HCT116 (cell line): Measurements from ENCODE around the gene GABBR2. TPM values are rescaled to one million over a fixed set of nuclear protein-coding genes. Genes with fewer than 3 reads are reported as not detected.

Source experiments
- ATAC-seq: fragments of 200-7000 bp; cut with Tn5 transposase; 2 replicates; pipeline ENCODE4 v1.9.1; 2020; ENCODE audit warnings: mild to moderate bottlenecking, moderate library complexity
- BruUV-seq: library from RNA; stranded (reverse); fragments of 400-500 nt; replicated peaks from 2 replicates; lab custom pipeline; 2021; lab: Mats Ljungman, UMichigan
- CTCF ChIA-PET: fragments of 300-600 bp; sonication (Branson Sonifier 250); formaldehyde crosslinking; loops from one replicate; lab custom pipeline; 2021; ENCODE audit warnings: antibody characterized with exemption; lab: Charles Lee
- POLR2A ChIA-PET: fragments of 300-600, 350-600 bp; sonication (Branson Sonifier 250); formaldehyde crosslinking; loops from one replicate; lab custom pipeline; 2021; ENCODE audit warnings: antibody characterized with exemption; lab: Charles Lee
- RAD21 ChIA-PET, 2 experiments: fragments of 300-600 bp; sonication (Branson Sonifier 250); formaldehyde crosslinking; loops; one replicate each; lab custom pipeline; 2023; ENCODE audit warnings: low total read pairs in 2 of 2; ENCODE audit not compliant: uncharacterized antibody in 2 of 2, unreplicated experiment in 2 of 2, low non-redundant PET in 1 of 2; lab: Charles Lee
- DNase-seq: peaks from one replicate; pipeline ENCODE4 v3.0.0-alpha.2; 2010; ENCODE audit warnings: low read depth, low spot score
- H2AFZ ChIP-seq: fragments of 200-600 bp; shearing (Covaris generic), sonication (generic); 2 replicates; pipeline ENCODE4 v1.6.1; 2017; ENCODE audit warnings: low read depth, mixed run types, mixed read lengths, antibody characterized with exemption, low read length; ENCODE audit not compliant: poor library complexity, severe bottlenecking
- H3K27ac ChIP-seq: 2 replicates; pipeline ENCODE4 v1.5.1; 2012; ENCODE audit warnings: low read depth, low read length
- H3K27me3 ChIP-seq: fragments of 200-600 bp; sonication (generic); 2 replicates; pipeline ENCODE4 v1.6.1; 2016; ENCODE audit warnings: mixed run types, low read length, mixed read lengths; ENCODE audit not compliant: insufficient read depth
- H3K36me3 ChIP-seq, 2 experiments: fragments of 200-500 bp in 1 of 2; fragments of 200-600 bp in 1 of 2; sonication (Bioruptor generic) in 1 of 2; sonication (generic) in 1 of 2; 2 replicates each; pipeline versions ENCODE4 v1.5.1 to v1.6.1; 2014 to 2016; ENCODE audit warnings: low read length in 2 of 2, inconsistent platforms in 1 of 2, mixed read lengths in 1 of 2, mixed run types in 1 of 2; ENCODE audit not compliant: insufficient read depth in 2 of 2, control insufficient read depth in 1 of 2
- H3K4me1 ChIP-seq, 2 experiments: fragments of 200-600 bp in 1 of 2; sonication (generic) in 1 of 2; 2 replicates each; pipeline versions ENCODE4 v1.5.1 to v1.6.1; 2012 to 2017; ENCODE audit warnings: low read length in 2 of 2, inconsistent platforms in 1 of 2, mild to moderate bottlenecking in 1 of 2, mixed read lengths in 1 of 2, mixed run types in 1 of 2, moderate library complexity in 1 of 2; ENCODE audit not compliant: insufficient read depth in 2 of 2, control insufficient read depth in 1 of 2
- H3K4me2 ChIP-seq: fragments of 200-600 bp; sonication (generic); 2 replicates; pipeline ENCODE4 v1.6.1; 2017; ENCODE audit warnings: mixed run types, low read length, mixed read lengths
- H3K4me3 ChIP-seq, 2 experiments: fragments of 200-600 bp in 1 of 2; sonication (generic) in 1 of 2; replicated peaks in 1 of 2; 2 replicates each; pipeline ENCODE4 v1.5.1; 2011 to 2016; ENCODE audit warnings: low read length in 2 of 2, control low read depth in 1 of 2, low read depth in 1 of 2, mild to moderate bottlenecking in 1 of 2, mixed read lengths in 1 of 2, mixed run types in 1 of 2
- H3K79me2 ChIP-seq: fragments of 200-600 bp; sonication (generic); 2 replicates; pipeline ENCODE4 v1.6.1; 2017; ENCODE audit warnings: mild to moderate bottlenecking, mixed run types, low read length, moderate library complexity, mixed read lengths; ENCODE audit not compliant: insufficient read depth
- H3K9ac ChIP-seq: fragments of 200-600 bp; sonication (generic); 2 replicates; pipeline ENCODE4 v1.6.1; 2016; ENCODE audit warnings: low read length, mixed read lengths
- H3K9me2 ChIP-seq: fragments of 200-600 bp; sonication (generic), shearing (Covaris generic); 2 replicates; pipeline ENCODE4 v1.6.1; 2017; ENCODE audit warnings: mixed run types, mild to moderate bottlenecking, moderate library complexity; ENCODE audit not compliant: insufficient read depth
- H3K9me3 ChIP-seq, 2 experiments: fragments of 200-500 bp in 1 of 2; fragments of 200-600 bp in 1 of 2; sonication (Bioruptor generic) in 1 of 2; sonication (generic) in 1 of 2; 2 replicates each; pipeline ENCODE4 v1.6.1; 2014 to 2017; ENCODE audit warnings: low read length in 2 of 2, mixed read lengths in 2 of 2, inconsistent platforms in 1 of 2, low read depth in 1 of 2, mild to moderate bottlenecking in 1 of 2, mixed run types in 1 of 2, moderate library complexity in 1 of 2; ENCODE audit not compliant: control insufficient read depth in 1 of 2, insufficient read depth in 1 of 2
- H4K20me1 ChIP-seq: fragments of 200-600 bp; sonication (generic), shearing (Covaris generic); 2 replicates; pipeline ENCODE4 v1.6.1; 2017; ENCODE audit warnings: mixed run types, mild to moderate bottlenecking, moderate library complexity; ENCODE audit not compliant: insufficient read depth
- CBX3 ChIP-seq: IDR thresholded peaks from 2 replicates; pipeline ENCODE4 v1.6.1; 2012; ENCODE audit warnings: low read depth
- CEBPB ChIP-seq: IDR thresholded peaks from 2 replicates; pipeline ENCODE4 v1.6.1; 2012; ENCODE audit warnings: low read depth
- EGR1 ChIP-seq: IDR thresholded peaks from 2 replicates; pipeline ENCODE4 v1.6.1; 2012; ENCODE audit warnings: low read depth
- ELF1 ChIP-seq: IDR thresholded peaks from 2 replicates; pipeline ENCODE4 v1.6.1; 2012; ENCODE audit warnings: low read depth, borderline replicate concordance
- EZH2 ChIP-seq: fragments of 200-600 bp; sonication (generic); IDR thresholded peaks from 2 replicates; pipeline ENCODE4 v1.6.1; 2017; ENCODE audit warnings: antibody characterized with exemption, mixed run types
- EZH2phosphoT487 ChIP-seq: fragments of 200-600 bp; IDR thresholded peaks from 2 replicates; pipeline ENCODE4 v1.6.1; 2018; ENCODE audit warnings: antibody characterized with exemption, borderline replicate concordance
- FOSL1 ChIP-seq: IDR thresholded peaks from 2 replicates; pipeline ENCODE4 v1.6.1; 2012; ENCODE audit warnings: low read depth
- POLR2A ChIP-seq: IDR thresholded peaks from 2 replicates; pipeline ENCODE4 v1.7.0; 2011; ENCODE audit warnings: borderline replicate concordance; ENCODE audit not compliant: insufficient read depth, insufficient read length; ENCODE audit errors: extremely low read depth
- POLR2AphosphoS5 ChIP-seq: IDR thresholded peaks from 2 replicates; pipeline ENCODE4 v1.6.1; 2011; ENCODE audit warnings: mild to moderate bottlenecking, low read depth, low read length, moderate library complexity
- RAD21 ChIP-seq: IDR thresholded peaks from 2 replicates; pipeline ENCODE4 v1.6.1; 2012; ENCODE audit warnings: low read depth, mild to moderate bottlenecking
- SIN3A ChIP-seq: IDR thresholded peaks from 2 replicates; pipeline ENCODE4 v1.6.1; 2012; ENCODE audit warnings: low read depth
- SP1 ChIP-seq: IDR thresholded peaks from 2 replicates; pipeline ENCODE4 v1.6.1; 2012; ENCODE audit warnings: low read depth
- SRF ChIP-seq: IDR thresholded peaks from 2 replicates; pipeline ENCODE4 v1.6.1; 2012; ENCODE audit warnings: low read depth
- TCF7L2 ChIP-seq: IDR thresholded peaks from 2 replicates; pipeline ENCODE4 v1.7.0; 2011; ENCODE audit warnings: borderline replicate concordance, inconsistent platforms; ENCODE audit not compliant: insufficient read depth, insufficient read length; ENCODE audit errors: extremely low read depth
- YY1 ChIP-seq: IDR thresholded peaks from 2 replicates; pipeline ENCODE4 v1.6.1; 2011; ENCODE audit warnings: low read length, low read depth, moderate library complexity, mild to moderate bottlenecking; ENCODE audit not compliant: insufficient replicate concordance; ENCODE audit errors: extremely low read depth
- ZFX ChIP-seq: fragments of 450-650 bp; IDR thresholded peaks from 2 replicates; pipeline ENCODE4 v1.6.1; 2017
- ZNF274 ChIP-seq: fragments of 200-500 bp; sonication (Bioruptor generic); IDR thresholded peaks from 2 replicates; pipeline ENCODE4 v1.6.1; 2014; ENCODE audit warnings: mild to moderate bottlenecking, low read depth, low read length, inconsistent platforms
- intact Hi-C: fragments of 100-400 bp; cut with micrococcal nuclease; formaldehyde crosslinking; loops from 2 replicates; pipeline ENCODE4 v1.10.0; 2022
- total RNA-seq: library from RNA; stranded (reverse); gene quantifications from one replicate; pipeline ENCODE4 v1.2.1, GENCODE V29; 2021; ENCODE audit not compliant: unreplicated experiment
- TF ChIP-seq, protein P1 (sequence below): IDR thresholded peaks from 2 replicates; pipeline ENCODE4 v1.6.1; 2012
- TF ChIP-seq, protein P2 (sequence below): IDR thresholded peaks from 2 replicates; pipeline ENCODE4 v1.6.1; 2012

The GABBR2 gene
- total RNA-seq, 1 experiment from 2014 or later = 0.15 TPM

- no peak for ATAC-seq
These were observed 255.0 kb downstream of the GABBR2 start for GRCh38 chr9:98453589-98454311.

GRCh38 chr9:98451576-98451975, 257.2 kb downstream of the GABBR2 start:
- intact Hi-C loops = no loop called here
- H3K79me2 ChIP-seq = no peaks in the 10 kb centered on the region
- H3K27ac ChIP-seq = no peak overlapping the region
- H4K20me1 ChIP-seq = no peaks in the 10 kb centered on the region
- DNase-seq = no peak
- no peak overlapping the region for H2AFZ ChIP-seq
- ATAC-seq = no peak
- H3K36me3 ChIP-seq = no peaks in the 10 kb centered on the region
- H3K9me3 ChIP-seq = no peaks in the 10 kb centered on the region
- H3K4me3 ChIP-seq = no peak overlapping the region
- peaks cover 4 to 9% of the 10 kb centered on the region in 2 experiments; a peak in 3 of 4 replicates for H3K4me1 ChIP-seq
- CTCF ChIA-PET = no interaction called here
- no peak overlapping the region for H3K4me2 ChIP-seq
- H3K27me3 ChIP-seq = peaks cover 7% of the 10 kb centered on the region; the same call in 1 of the 2 replicates
- H3K9me2 ChIP-seq = no peaks in the 10 kb centered on the region
- no peak overlapping the region for H3K9ac ChIP-seq
- BruUV-seq = no TSS peak
- RAD21 ChIA-PET = no interaction called here
- POLR2A ChIA-PET = no interaction called here
- TF ChIP-seq ZFX (no peak), SP1 (no peak), RAD21 (no peak), EGR1 (no peak), ZNF274 (no peak), CBX3 (no peak), EZH2phosphoT487 (no peak), SRF (no peak), FOSL1 (no peak), POLR2A (no peak), CEBPB (no peak), POLR2AphosphoS5 (no peak), EZH2 (no peak)

More at GRCh38 chr9:98453589-98454311, 255.0 kb downstream of the GABBR2 start:
- Histone ChIP-seq H3K4me2 (no peak overlapping the region), H3K27me3 (peaks cover 5% of the 10 kb centered on the region; the same call in 1 of the 2 replicates), H3K36me3 (no peaks in the 10 kb centered on the region), H3K79me2 (no peaks in the 10 kb centered on the region), H3K9ac (no peak overlapping the region), H3K4me1 (peaks cover 4 to 9% of the 10 kb centered on the region in 2 experiments; a peak in 3 of 4 replicates), H3K4me3 (no peak overlapping the region), H4K20me1 (no peaks in the 10 kb centered on the region), H3K9me2 (no peaks in the 10 kb centered on the region), H3K9me3 (no peaks in the 10 kb centered on the region), H2AFZ (no peak overlapping the region), H3K27ac (no peak overlapping the region)
- no peak for TF ChIP-seq FOSL1
- no peak for TF ChIP-seq YY1
- TF ChIP-seq RAD21 = no peak
- no peak for TF ChIP-seq EZH2
- no peak for TF ChIP-seq EGR1
- TF ChIP-seq, protein P1, sequence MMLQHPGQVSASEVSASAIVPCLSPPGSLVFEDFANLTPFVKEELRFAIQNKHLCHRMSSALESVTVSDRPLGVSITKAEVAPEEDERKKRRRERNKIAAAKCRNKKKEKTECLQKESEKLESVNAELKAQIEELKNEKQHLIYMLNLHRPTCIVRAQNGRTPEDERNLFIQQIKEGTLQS = no peak
- no peak for TF ChIP-seq SRF
- no peak for TF ChIP-seq ELF1
- no peak for TF ChIP-seq TCF7L2
- TF ChIP-seq CEBPB = no peak
- TF ChIP-seq, protein P2, sequence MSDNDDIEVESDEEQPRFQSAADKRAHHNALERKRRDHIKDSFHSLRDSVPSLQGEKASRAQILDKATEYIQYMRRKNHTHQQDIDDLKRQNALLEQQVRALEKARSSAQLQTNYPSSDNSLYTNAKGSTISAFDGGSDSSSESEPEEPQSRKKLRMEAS = no peak
- TF ChIP-seq SIN3A = no peak
- ChIA-PET RAD21 (no interaction called here), POLR2A (interaction anchor here (0.9 kb wide), 1 partner anchor 22 kb away, joined by 3 read pairs; no protein-coding TSS in a partner anchor), CTCF (no interaction called here)
- no peak for DNase-seq
- BruUV-seq = no TSS peak
- intact Hi-C loops = no loop called here
